Naive thymus-derived CD4-positive, alpha-beta T cell (primary cell): Measurements from ENCODE around the gene ZNF480. TPM values are rescaled to one million over a fixed set of nuclear protein-coding genes. Genes with fewer than 3 reads are reported as not detected.

Experiments
- ATAC-seq: fragments of 150-1000 bp; cut with Tn5 transposase; 2 replicates; pipeline ENCODE4 v1.10.0; 2021; ENCODE audit warnings: mild to moderate bottlenecking, moderate library complexity
- CTCF ChIA-PET: fragments of 350-600 bp; sonication (Branson Sonifier 250); formaldehyde crosslinking; loops from one replicate; lab custom pipeline; 2021; ENCODE audit warnings: antibody characterized with exemption; lab: Charles Lee
- POLR2A ChIA-PET: fragments of 350-600 bp; sonication (Branson Sonifier 250); formaldehyde crosslinking; loops from one replicate; lab custom pipeline; 2021; ENCODE audit warnings: antibody characterized with exemption, inconsistent platforms; lab: Charles Lee
- DNase-seq, 9 donors: peaks; one replicate each; pipeline versions ENCODE4 v3.0.0 to v3.0.0-alpha.2; 2020 to 2022; ENCODE audit warnings: mixed read lengths in 1 of 9
- H3K27ac ChIP-seq: one replicate; pipeline ENCODE4 v1.7.0; 2013; ENCODE audit warnings: mild to moderate bottlenecking, low read depth, low read length, moderate library complexity
- H3K27me3 ChIP-seq, 2 donors: one replicate each; pipeline ENCODE4 v1.7.0; 2013; ENCODE audit warnings: low read length in 2 of 2, mild to moderate bottlenecking in 2 of 2, moderate library complexity in 2 of 2; ENCODE audit not compliant: control insufficient read depth in 2 of 2, insufficient read depth in 2 of 2
- H3K36me3 ChIP-seq, 3 experiments: 1 replicate in 2 of 3; 2 replicates in 1 of 3; pipeline ENCODE4 v1.7.0; 2013; ENCODE audit warnings: low read length in 3 of 3, mild to moderate bottlenecking in 3 of 3, moderate library complexity in 1 of 3; ENCODE audit not compliant: insufficient read depth in 3 of 3, control insufficient read depth in 2 of 3
- H3K4me1 ChIP-seq, 2 donors: one replicate each; pipeline ENCODE4 v1.7.0; 2013; ENCODE audit warnings: low read length in 2 of 2, mild to moderate bottlenecking in 2 of 2, moderate library complexity in 1 of 2; ENCODE audit not compliant: control insufficient read depth in 2 of 2, insufficient read depth in 2 of 2
- H3K4me3 ChIP-seq: 2 replicates; pipeline ENCODE4 v1.7.0; 2013; ENCODE audit warnings: mild to moderate bottlenecking, low read length
- H3K9me3 ChIP-seq, 3 experiments: 1 replicate in 2 of 3; 2 replicates in 1 of 3; pipeline ENCODE4 v1.7.0; 2013; ENCODE audit warnings: low read length in 3 of 3; ENCODE audit not compliant: control insufficient read depth in 2 of 3
- H3K27ac Mint-ChIP-seq, 9 donors: one replicate each; pipeline ENCODE4 v1.8.0; 2020 to 2022; ENCODE audit warnings: mixed read lengths in 9 of 9, mild to moderate bottlenecking in 8 of 9, moderate library complexity in 5 of 9, inconsistent platforms in 2 of 9
- H3K27me3 Mint-ChIP-seq, 5 donors: one replicate each; pipeline ENCODE4 v1.8.0; 2021 to 2022; ENCODE audit warnings: mixed read lengths in 5 of 5, mild to moderate bottlenecking in 1 of 5
- H3K36me3 Mint-ChIP-seq, 5 donors: one replicate each; pipeline ENCODE4 v1.8.0; 2020 to 2022; ENCODE audit warnings: mixed read lengths in 5 of 5, mild to moderate bottlenecking in 3 of 5, inconsistent platforms in 1 of 5
- H3K4me1 Mint-ChIP-seq, 7 donors: one replicate each; pipeline ENCODE4 v1.8.0; 2020 to 2022; ENCODE audit warnings: mixed read lengths in 7 of 7, mild to moderate bottlenecking in 3 of 7, inconsistent platforms in 1 of 7
- H3K4me3 Mint-ChIP-seq, 10 donors: one replicate each; pipeline ENCODE4 v1.8.0; 2020 to 2022; ENCODE audit warnings: mild to moderate bottlenecking in 10 of 10, mixed read lengths in 10 of 10, moderate library complexity in 6 of 10, inconsistent platforms in 2 of 10
- H3K9me3 Mint-ChIP-seq, 11 donors: one replicate each; pipeline ENCODE4 v1.8.0; 2020 to 2022; ENCODE audit warnings: mixed read lengths in 11 of 11, mild to moderate bottlenecking in 4 of 11, inconsistent platforms in 1 of 11, moderate library complexity in 1 of 11
- intact Hi-C, 2 donors: fragments of 100-400 bp; cut with micrococcal nuclease; formaldehyde crosslinking; loops; one replicate each; pipeline ENCODE4 v1.15.1; 2023
- polyA plus RNA-seq, 2 donors: library from polyadenylated mRNA; unstranded; fragments of 300-500 nt; fragmentation: Illumina TruSeq; gene quantifications; one replicate each; pipeline ENCODE4 v1.2.3, GENCODE V29; 2021
- total RNA-seq, 6 experiments: library from RNA in 5 of 6; stranded (reverse) in 5 of 6; gene quantifications; 1 replicate in 5 of 6; 2 replicates in 1 of 6; pipeline ENCODE4 v1.2.3 and lab custom pipeline; 2021 to 2026

The ZNF480 gene
- total and polyA plus RNA-seq, 7 experiments from 2014 or later = 8.5 to 29.0 (median 20.8) TPM

DNA sequence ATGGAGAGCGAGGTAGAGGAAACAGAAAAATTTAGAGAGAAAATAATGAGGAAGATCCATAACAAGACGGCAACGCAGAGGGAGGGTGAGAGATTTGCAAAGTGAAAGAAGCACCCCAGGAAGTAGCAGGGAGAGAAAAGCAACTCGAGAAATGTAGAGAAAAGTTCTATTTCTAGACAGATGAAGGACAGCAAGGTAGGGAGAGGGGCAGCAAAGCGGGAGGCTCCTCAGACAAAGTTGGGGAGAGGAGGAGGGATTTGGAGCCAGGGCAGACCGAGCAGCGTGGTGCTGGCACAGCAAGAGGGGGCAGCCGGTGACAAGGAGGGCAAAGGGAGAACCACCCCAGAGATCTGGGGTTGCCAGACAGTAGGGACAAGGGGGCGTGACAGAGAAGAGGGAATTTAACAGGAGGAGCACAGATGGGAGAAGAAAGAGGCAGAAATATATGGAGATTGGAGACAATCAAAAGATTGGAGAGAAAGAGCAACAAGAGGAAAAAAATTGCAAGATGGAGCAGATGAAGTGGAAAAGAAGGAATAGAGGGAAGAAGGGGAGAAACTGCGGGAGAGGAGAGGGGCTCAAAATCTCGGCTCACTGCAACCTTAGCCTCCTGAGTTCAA is 26.6 kb upstream of the ZNF480 start:
- Histone ChIP-seq H3K9me3 (peaks cover 0 to 27% (median 9%) of the 10 kb centered on the region in 3 experiments), H3K27me3 (no peaks in the 10 kb centered on the region), H3K4me3 (peak overlapping the region; percentile 94), H3K27ac (peak overlapping the region; percentile 93), H3K4me1 (peaks cover 15 to 16% of the 10 kb centered on the region in 2 donors), H3K36me3 (peaks cover 0 to 44% (median 13%) of the 10 kb centered on the region in 3 experiments)
- H3K27me3 Mint-ChIP-seq = no peaks in the 10 kb centered on the region
- CTCF ChIA-PET = interaction anchor here (0.7 kb wide), 1 partner anchor 128 kb away, joined by 3 read pairs; no protein-coding TSS in a partner anchor
- H3K4me1 Mint-ChIP-seq = peaks cover 20 to 57% (median 45%) of the 10 kb centered on the region in 7 donors
- H3K9me3 Mint-ChIP-seq = peaks cover 7 to 60% (median 37%) of the 10 kb centered on the region in 11 donors
- H3K36me3 Mint-ChIP-seq = peaks cover 28 to 52% (median 50%) of the 10 kb centered on the region in 5 donors
- no peak for ATAC-seq
- H3K27ac Mint-ChIP-seq = peak overlapping the region; percentile 87 to 97 (median 95)
- POLR2A ChIA-PET = interaction anchor here (0.6 to 1.6 kb wide), 3 partner anchors 9 to 415 kb away, joined by 3 to 5 read pairs (median 3); partner anchors contain the start of gene ZNF578
- peak overlapping the region; percentile 94 to 100 (median 96) for H3K4me3 Mint-ChIP-seq
- intact Hi-C loops = loop anchor here in 1 of 2 donors (5.0 kb wide), 1 partner anchor 127 kb away; the partner anchor contains the start of gene ZNF528
- DNase-seq = peak in 5 of 9 donors; percentile 6 to 29 (median 27)

GRCh38 chr19:52273301-52273700 is 23.7 kb upstream of the ZNF480 start:
- peaks cover 24 to 67% (median 47%) of the 10 kb centered on the region in 7 donors for H3K4me1 Mint-ChIP-seq
- ChIA-PET POLR2A (interaction anchor here (1.4 kb wide), 1 partner anchor 96 kb away, joined by 4 read pairs; the partner anchor contains the start of gene ZNF880), CTCF (no interaction called here)
- DNase-seq (no peak), ATAC-seq (no peak)
- H3K9me3 ChIP-seq = peaks cover 0 to 56% (median 17%) of the 10 kb centered on the region in 3 experiments
- peaks cover 15 to 19% of the 10 kb centered on the region in 2 donors for H3K4me1 ChIP-seq
- peak overlapping the region in 1 of 9 donors; percentile 21 for H3K27ac Mint-ChIP-seq
- peaks cover 0 to 72% (median 16%) of the 10 kb centered on the region in 3 experiments for H3K36me3 ChIP-seq
- H3K27ac ChIP-seq = no peak overlapping the region
- no peaks in the 10 kb centered on the region for H3K27me3 ChIP-seq
- H3K27me3 Mint-ChIP-seq = no peaks in the 10 kb centered on the region
- intact Hi-C loops = loop anchor here in 1 of 2 donors (5.0 kb wide), 1 partner anchor 124 kb away; the partner anchor contains the start of gene ZNF528
- no peak overlapping the region for H3K4me3 ChIP-seq
- peaks cover 32 to 80% (median 77%) of the 10 kb centered on the region in 5 donors for H3K36me3 Mint-ChIP-seq
- H3K4me3 Mint-ChIP-seq = peak overlapping the region in 6 of 10 donors; percentile 30 to 59 (median 48)
- peaks cover 7 to 89% (median 60%) of the 10 kb centered on the region in 11 donors for H3K9me3 Mint-ChIP-seq

DNA sequence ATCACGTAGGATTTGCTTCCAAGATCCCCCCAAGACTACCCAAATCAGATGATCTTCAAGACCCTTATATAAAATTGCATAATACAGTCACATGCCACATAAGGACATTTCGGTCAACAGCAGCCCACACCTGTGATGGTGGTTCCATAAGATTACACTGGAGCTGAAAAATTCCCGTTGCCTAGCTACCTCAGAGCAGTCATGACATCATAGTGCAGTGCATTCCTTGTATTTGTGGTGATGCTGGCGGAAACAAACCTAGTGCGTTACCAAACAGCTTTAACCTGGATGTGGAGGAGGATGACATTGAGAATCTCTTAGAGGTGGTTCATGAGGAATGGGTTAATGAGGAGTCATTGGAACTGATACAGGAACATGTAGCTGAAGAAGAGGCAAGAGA is 22.8 kb upstream of the ZNF480 start:
- no peak for ATAC-seq
- Mint-ChIP-seq H3K27ac (peak overlapping the region in 1 of 9 donors; percentile 72), H3K4me1 (peaks cover 24 to 72% (median 49%) of the 10 kb centered on the region in 7 donors), H3K4me3 (peak overlapping the region in 7 of 10 donors; percentile 7 to 67 (median 44)), H3K9me3 (peaks cover 12 to 96% (median 69%) of the 10 kb centered on the region in 11 donors), H3K36me3 (peaks cover 36 to 89% (median 86%) of the 10 kb centered on the region in 5 donors), H3K27me3 (no peaks in the 10 kb centered on the region)
- intact Hi-C loops = loop anchor here in 1 of 2 donors (5.0 kb wide), 1 partner anchor 123 kb away; the partner anchor contains the start of gene ZNF528
- H3K4me1 ChIP-seq = peaks cover 10 to 15% of the 10 kb centered on the region in 2 donors
- DNase-seq = no peak
- ChIA-PET POLR2A (interaction anchor here (1.1 to 1.4 kb wide), 2 partner anchors 24 to 96 kb away, joined by 4 read pairs; partner anchors contain the start of gene ZNF880), CTCF (no interaction called here)
- no peak overlapping the region for H3K4me3 ChIP-seq
- H3K36me3 ChIP-seq = peaks cover 0 to 79% (median 16%) of the 10 kb centered on the region in 3 experiments
- H3K27ac ChIP-seq = no peak overlapping the region
- peaks cover 0 to 65% (median 26%) of the 10 kb centered on the region in 3 experiments for H3K9me3 ChIP-seq
- H3K27me3 ChIP-seq = no peaks in the 10 kb centered on the region

DNA sequence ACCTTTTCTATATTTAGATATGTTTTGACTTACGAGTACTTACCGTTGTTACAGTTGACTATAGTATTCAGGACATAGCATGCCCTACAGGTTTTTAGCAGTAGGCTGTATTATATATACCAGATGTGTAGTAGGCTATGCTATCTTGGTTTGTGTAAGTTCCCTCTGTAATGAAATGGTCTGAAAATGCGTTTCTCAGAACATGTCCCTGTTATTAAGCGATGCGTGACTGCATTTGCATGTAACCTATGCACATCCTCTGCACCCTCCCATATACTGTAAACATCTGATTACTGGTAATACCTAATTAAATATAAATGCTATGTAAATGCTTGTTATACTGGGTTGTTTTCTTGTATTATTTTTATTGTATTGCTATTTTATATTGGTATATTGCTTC is 21.0 kb upstream of the ZNF480 start:
- Mint-ChIP-seq H3K4me1 (peaks cover 12 to 60% (median 40%) of the 10 kb centered on the region in 7 donors), H3K27me3 (no peaks in the 10 kb centered on the region), H3K27ac (no peak overlapping the region), H3K9me3 (peaks cover 7 to 96% (median 70%) of the 10 kb centered on the region in 11 donors), H3K36me3 (peaks cover 27 to 84% (median 82%) of the 10 kb centered on the region in 5 donors), H3K4me3 (peak overlapping the region in 2 of 10 donors; percentile 3 to 40)
- peaks cover 0 to 76% (median 28%) of the 10 kb centered on the region in 3 experiments for H3K9me3 ChIP-seq
- no peak overlapping the region for H3K27ac ChIP-seq
- peaks cover 0 to 77% (median 16%) of the 10 kb centered on the region in 3 experiments for H3K36me3 ChIP-seq
- ATAC-seq (no peak), DNase-seq (no peak)
- ChIA-PET CTCF (no interaction called here), POLR2A (no interaction called here)
- H3K27me3 ChIP-seq = no peaks in the 10 kb centered on the region
- H3K4me3 ChIP-seq = no peak overlapping the region
- peaks cover 3 to 8% of the 10 kb centered on the region in 2 donors for H3K4me1 ChIP-seq
- intact Hi-C loops = no loop called here

- ChIA-PET POLR2A (no interaction called here), CTCF (no interaction called here)
- Histone ChIP-seq H3K9me3 (peaks cover 0 to 87% (median 35%) of the 10 kb centered on the region in 3 experiments), H3K27me3 (no peaks in the 10 kb centered on the region), H3K36me3 (peaks cover 0 to 76% (median 29%) of the 10 kb centered on the region in 3 experiments), H3K4me3 (no peak overlapping the region), H3K4me1 (peaks cover 0 to 4% of the 10 kb centered on the region in 2 donors), H3K27ac (no peak overlapping the region)
- Mint-ChIP-seq H3K9me3 (peaks cover 7 to 96% (median 69%) of the 10 kb centered on the region in 11 donors), H3K27me3 (no peaks in the 10 kb centered on the region), H3K27ac (no peak overlapping the region), H3K36me3 (peaks cover 23 to 83% (median 82%) of the 10 kb centered on the region in 5 donors), H3K4me3 (peak overlapping the region in 4 of 10 donors; percentile 15 to 63 (median 35)), H3K4me1 (peaks cover 4 to 48% (median 30%) of the 10 kb centered on the region in 7 donors)
- DNase-seq (no peak), ATAC-seq (no peak)
- intact Hi-C loops = no loop called here
Observed at GRCh38 chr19:52277471-52277870, 19.5 kb upstream of the ZNF480 start.

- peaks cover 19 to 95% (median 54%) of the 10 kb centered on the region in 3 experiments for H3K36me3 ChIP-seq
- ChIA-PET CTCF (interaction anchor here (0.6 to 1.1 kb wide), 2 partner anchors 78 to 149 kb away, joined by 3 to 4 read pairs; no protein-coding TSS in a partner anchor), POLR2A (no interaction called here)
- no peak overlapping the region for H3K4me3 ChIP-seq
- H3K27ac Mint-ChIP-seq = no peak overlapping the region
- peaks cover 0 to 5% (median 0%) of the 10 kb centered on the region in 7 donors for H3K4me1 Mint-ChIP-seq
- H3K36me3 Mint-ChIP-seq = peaks cover 45 to 94% (median 91%) of the 10 kb centered on the region in 5 donors
- H3K27ac ChIP-seq = no peak overlapping the region
- DNase-seq = no peak
- H3K27me3 ChIP-seq = no peaks in the 10 kb centered on the region
- H3K4me3 Mint-ChIP-seq = peak overlapping the region in 1 of 10 donors; percentile 19
- no peak for ATAC-seq
- no peaks in the 10 kb centered on the region for H3K4me1 ChIP-seq
- H3K9me3 ChIP-seq = peaks cover 0 to 91% (median 10%) of the 10 kb centered on the region in 3 experiments
- peaks cover 10 to 93% (median 75%) of the 10 kb centered on the region in 11 donors for H3K9me3 Mint-ChIP-seq
- H3K27me3 Mint-ChIP-seq = no peaks in the 10 kb centered on the region
- intact Hi-C loops = no loop called here
Observed at GRCh38 chr19:52286256-52286655, 10.7 kb upstream of the ZNF480 start.
